NCI-H748 (cell line): ENCODE measurements around the gene PIKFYVE.
"Not testable (repeated sequence)": the region's sequence is repeated elsewhere in the genome, so short reads cannot be mapped to it uniquely, and the experiment has no call there.

Experiments
- DNase-seq: peaks from one replicate; lab custom pipeline; 2025; ENCODE audit not compliant: unreplicated experiment; lab: John Stamatoyannopoulos, UW

Gene PIKFYVE

DNA sequence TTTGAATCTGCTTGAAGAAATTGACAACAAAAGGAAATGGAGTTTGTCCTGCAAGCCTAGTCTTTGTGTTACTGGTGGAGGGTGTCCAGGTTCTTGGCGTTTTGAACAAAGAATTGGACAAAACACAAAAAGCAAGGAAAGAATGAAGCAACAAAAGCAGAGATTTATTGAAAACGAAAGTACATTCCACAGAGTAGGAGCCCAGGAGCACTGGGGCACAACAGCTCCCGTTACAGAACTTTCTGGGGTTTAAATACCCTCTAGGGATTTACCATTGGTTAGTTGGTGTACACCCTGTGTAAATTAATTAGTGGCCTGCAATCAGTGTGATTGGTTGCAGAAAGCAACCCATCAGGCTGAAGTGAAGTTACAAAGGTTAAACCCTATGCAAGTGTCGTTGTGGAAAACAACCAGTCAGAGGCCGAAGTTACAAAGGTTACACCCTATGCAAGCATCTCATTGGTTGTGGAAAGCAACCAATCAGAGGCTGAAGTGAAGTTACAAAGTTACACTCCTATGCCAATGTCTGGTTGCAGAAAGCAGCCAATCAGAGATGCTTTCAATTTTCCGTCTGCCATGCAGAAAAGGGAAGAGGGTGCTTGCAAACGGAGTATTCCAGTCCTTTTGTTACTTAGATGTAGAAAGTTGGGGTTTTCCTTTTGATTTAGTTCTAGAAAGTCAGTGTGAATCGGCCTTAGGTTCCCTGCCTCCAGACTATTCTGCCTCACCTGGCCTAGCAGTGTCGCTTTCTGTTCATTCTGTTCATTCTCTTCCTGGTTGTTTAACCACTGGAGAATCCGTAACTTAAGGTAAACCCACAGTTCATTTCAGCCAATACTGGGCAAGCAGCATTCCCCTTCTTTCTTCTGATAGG, 92.9 kb downstream of the PIKFYVE start:
- peak; percentile 87 for DNase-seq

DNA sequence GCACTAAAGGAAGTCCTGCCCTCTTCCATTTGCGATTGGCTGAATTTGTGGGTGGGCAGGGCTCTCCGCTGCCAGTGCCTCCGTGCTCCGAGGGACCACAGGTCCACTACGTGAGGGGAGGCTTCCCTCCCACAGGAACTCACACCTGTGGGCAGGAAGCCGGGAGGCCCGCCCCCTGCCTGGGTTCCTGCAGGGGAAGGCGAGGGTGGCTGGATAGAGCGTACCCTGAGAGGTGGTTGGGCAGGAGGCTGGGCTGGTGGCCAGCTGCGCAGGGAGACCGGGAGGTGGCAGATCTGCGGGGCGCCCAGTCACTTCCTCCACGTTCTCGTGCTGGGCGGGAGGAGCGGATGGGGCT, 93.6 kb downstream of the PIKFYVE start:
- DNase-seq, result peak; percentile 93

DNA sequence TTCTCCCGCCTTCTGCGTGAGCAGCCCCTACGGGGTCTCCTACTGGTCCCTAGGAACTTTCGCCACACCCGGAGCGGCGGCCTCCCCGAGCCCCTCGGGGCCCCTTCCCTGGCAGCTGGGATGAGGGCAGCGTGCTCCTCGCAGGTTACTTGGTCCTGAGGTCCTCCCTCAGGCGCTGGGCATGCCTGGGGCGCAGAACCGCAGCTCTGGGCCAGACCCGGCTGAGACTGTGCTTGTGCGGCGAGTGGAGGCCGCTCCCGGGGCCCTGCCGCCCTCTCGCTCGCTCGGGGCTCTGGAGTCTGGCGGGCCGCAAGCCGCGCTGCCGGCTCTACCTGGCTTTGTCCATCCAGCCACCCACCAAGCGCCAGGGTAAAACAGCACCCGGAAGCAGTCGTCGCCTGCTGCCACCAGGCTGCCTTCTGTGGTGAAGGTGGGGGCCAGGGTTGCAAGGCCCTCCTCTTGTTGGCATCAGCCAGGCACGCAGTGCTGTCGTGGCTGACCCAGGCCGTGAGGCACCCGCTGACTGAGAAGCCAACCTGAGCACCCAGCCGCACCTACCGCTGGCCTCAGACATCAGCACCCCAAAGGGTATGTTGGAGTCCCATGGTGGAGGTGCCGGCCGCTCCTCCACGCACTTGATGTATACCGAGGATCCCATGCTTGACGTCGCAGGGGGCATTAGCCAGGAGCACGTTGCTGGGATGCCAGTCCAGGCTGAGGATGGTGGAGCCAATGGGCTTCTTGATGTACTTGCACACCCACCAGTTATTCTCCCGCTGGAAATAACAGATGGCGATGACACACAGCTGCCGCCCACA, 94.4 kb downstream of the PIKFYVE start:
- DNase-seq, result no peak

- DNase-seq, result no peak
Observed at GRCh38 chr2:208361077-208361441, 95.0 kb downstream of the PIKFYVE start.

GRCh38 chr2:208363485-208363884, 97.4 kb downstream of the PIKFYVE start:
- no peak for DNase-seq

DNA sequence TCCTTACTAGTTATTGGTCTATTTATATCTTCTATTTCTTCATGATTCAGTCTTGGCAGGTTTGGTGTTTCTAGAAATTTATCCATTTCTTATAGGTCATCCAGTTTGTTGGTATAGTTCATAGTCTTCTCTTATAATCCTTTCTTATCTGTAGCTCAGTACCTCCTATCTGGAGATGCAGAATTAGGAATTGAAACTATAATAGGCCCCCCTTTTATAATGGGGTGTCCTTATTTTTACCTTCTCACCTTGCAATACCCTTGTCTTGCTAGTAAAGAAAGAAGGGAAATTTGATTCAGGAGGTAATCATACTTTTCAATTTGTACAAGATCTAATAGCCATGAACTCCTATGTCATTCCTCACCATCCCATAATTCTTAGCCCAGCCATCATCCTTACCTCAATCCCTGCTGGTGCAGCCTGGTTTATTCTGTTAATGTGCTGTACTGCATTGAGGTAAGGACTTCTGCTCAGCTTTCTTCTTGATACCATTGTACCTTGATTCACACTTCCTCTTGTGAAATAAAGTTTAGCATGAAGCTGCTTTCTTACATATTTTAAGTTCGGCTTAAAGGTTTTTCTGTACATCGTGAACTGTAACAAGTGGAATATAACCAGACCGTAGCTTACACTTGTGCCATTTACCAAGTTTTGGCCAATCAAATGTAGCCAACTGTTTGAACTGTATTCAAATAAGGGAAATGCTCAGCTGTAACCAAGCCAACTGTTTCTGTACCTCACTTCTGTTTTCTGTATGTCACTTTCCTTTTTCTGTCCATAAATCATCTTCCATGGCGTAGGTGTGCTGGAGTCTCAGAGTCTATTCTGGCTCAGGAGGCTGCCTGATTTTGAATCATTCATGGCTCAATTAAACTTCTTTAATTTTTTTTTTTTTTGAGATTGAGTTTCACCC, 100.4 kb downstream of the PIKFYVE start:
- no peak for DNase-seq

- DNase-seq, result no peak
Observed at GRCh38 chr2:208369091-208369490, 103.0 kb downstream of the PIKFYVE start.

DNA sequence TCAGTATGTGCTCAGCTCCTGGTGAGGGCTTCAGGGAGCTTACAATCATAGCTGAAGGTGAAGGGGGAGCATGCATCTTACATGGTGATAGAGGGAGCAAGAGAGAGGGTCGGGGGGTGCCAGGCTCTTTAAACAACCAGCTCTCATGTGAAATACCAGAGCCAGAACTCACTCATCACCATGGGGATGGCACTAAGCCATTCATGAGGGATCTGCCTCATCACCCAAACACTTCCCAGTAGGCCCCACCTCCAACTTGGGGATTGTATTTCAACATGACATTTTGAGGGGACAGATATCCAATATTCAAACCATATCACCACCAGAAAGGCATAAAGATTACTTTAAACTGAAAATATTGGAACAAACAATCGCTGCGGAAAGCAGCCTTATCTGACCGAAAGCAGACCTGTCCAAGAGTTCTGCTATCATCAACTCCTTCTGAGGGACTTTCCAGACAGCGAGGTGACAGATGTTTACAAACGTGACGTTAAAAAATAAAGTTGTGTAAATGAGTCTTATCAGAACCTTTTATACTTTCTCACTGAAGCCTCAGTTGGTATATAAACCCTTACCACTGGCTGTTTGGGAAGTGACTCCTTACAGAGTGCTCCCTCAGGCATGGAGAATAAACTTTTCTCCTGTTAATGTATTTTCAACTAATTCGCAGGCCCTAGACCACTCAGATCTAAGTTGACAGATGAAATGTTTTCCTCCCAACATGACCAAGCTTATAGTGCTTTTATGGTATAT, 105.0 kb downstream of the PIKFYVE start:
- DNase-seq, result no peak

DNA sequence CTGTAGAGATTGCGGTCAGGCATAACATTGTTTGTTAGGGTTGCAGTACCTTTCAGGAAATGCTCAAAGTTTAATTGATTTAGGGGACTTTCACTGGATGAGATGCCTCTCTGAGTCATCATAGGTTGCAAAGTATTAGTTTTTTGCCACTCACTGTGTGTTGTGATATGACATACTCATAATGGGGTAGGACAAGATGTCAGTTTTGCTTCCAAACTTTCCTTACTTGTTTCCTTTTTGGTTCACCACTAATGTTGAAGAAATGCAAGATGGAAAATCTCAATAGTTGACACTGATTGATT, 105.5 kb downstream of the PIKFYVE start:
- DNase-seq, result no peak

GRCh38 chr2:208373460-208374089, 107.5 kb downstream of the PIKFYVE start:
- DNase-seq, result peak; percentile 75

GRCh38 chr2:208375491-208376068, 109.5 kb downstream of the PIKFYVE start:
- no peak for DNase-seq

DNA sequence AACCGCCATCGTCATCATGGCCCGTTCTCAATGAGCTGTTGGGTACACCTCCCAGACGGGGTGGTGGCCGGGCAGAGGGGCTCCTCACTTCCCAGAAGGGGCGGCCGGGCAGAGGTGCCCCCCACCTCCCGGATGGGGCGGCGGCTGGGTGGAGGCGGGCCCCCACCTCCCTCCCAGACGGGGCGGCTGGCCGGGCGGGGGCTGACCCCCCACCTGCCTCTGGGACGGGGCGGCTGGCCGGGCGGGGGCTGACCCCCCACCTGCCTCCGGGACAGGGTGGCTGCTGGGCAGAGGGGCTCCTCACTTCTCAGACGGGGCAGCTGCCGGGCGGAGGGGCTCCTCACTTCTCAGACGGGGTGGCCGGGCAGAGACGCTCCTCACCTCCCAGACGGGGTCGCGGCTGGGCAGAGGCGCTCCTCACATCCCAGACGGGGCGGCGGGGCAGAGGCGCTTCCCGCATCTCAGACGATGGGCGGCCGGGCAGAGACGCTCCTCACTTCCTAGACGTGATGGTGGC, 111.3 kb downstream of the PIKFYVE start:
- not testable (repeated sequence) for DNase-seq

DNA sequence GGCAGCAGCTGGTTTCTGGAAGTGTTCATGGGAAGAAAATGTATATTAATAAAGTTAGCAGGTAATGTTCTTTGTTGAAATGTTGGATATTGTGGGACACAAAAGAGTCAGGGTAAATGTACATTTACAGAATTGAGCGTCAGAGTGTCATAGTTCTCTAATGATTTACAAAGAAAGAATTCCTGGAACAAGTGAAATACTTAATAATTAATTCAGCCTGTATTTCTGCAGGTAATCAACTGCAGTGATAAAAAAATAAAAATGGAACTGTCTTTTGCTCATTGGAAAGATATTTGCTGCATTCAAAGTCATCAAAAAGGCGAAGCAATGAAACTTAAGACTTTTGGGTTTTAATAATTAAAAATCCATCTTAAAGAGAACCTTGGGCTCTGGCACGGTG, 113.1 kb downstream of the PIKFYVE start:
- no peak for DNase-seq

DNA sequence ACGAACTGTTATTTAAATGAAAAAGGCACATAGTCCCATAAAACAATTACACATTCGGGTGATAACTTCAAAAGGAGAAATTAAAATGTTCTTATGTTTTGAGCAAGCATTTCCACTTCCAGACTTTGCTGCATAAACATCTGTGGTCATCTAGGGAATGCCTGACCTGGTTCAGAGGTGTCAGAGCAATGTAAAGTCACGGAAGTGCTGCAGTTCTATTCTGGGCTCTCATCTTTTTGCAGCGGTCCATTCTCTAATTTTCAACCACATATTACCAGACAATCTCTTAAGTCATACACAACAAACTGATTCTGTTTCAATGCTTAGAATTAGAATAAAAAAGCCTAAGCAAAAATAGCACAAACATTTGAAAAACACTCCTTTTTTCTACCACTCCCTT, 118.6 kb downstream of the PIKFYVE start:
- DNase-seq, result no peak

DNA sequence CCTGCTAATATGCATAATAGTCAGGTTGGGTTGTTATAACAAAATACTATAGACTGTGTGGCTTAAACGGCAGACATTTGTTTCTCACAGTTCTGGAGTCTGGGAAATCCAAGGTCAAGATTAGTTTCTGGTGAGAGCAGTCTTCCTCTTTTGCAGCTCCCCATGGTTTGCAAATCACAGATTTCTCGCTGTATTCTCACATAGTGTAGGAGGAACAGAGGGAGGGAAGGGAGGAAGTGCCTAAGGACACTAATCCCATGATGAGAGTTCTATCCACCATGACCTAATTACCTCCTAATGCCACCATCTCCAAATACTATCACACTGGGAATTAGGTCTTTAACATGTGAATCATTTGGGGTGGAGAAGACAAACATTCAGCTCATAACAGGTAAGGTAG, 120.5 kb downstream of the PIKFYVE start:
- DNase-seq, result no peak

GRCh38 chr2:208389940-208390339, 123.9 kb downstream of the PIKFYVE start:
- DNase-seq, result no peak

GRCh38 chr2:208392300-208392699, 126.2 kb downstream of the PIKFYVE start:
- no peak for DNase-seq

DNA sequence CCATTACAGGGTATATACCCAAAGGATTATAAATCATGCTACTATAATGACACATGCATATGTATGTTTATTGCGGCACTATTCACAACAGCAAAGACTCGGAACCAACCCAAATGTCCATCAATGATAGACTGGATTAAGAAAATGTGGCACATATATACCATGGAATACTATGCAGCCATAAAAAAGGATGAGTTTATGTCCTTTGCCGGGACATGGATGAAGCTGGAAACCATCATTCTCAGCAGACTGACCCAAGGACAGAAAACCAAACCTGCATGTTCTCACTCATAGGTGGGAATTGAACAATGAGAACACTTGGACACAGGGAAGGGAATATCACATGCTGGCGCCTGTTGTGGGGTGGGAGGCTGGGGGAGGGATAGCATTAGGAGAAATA, 130.7 kb downstream of the PIKFYVE start:
- DNase-seq, result not testable (repeated sequence)

GRCh38 chr2:208399201-208399600, 133.1 kb downstream of the PIKFYVE start:
- DNase-seq, result no peak
